ENCODE results near the gene UTP14A.

The UTP14A gene

DNA sequence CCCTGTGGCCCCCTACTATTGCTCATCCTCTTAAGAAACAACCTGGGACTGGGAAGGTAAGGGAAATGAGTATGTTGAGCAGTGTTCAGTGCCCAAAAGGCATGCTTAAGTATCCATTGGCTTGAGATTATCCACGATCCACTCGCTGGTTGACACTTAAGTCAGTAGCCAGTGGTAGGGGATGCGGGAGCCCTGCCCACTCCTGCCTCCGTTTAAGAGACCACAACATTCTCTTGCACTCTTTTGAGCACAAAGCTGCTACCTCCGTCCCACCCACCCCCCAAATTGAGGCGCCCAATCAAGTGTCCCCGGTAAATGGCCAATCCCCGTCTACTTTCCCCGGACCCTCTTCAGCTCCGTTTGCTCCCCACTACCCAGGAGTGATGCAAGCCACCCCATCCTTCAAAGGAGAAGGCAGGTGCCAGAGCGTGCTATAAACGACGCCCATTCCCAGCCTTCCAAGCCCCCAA is 25.0 kb downstream of the UTP14A start:
- Histone ChIP-seq H3K79me2 (ENCODE audit: low read length) (no peaks in the 10 kb centered on the region), H3K4me2 (ENCODE audit: low read depth, low read length) (peak overlapping the region; percentile 57; the same call in 1 of the 2 replicates)
- DNase-seq: no peak

DNA sequence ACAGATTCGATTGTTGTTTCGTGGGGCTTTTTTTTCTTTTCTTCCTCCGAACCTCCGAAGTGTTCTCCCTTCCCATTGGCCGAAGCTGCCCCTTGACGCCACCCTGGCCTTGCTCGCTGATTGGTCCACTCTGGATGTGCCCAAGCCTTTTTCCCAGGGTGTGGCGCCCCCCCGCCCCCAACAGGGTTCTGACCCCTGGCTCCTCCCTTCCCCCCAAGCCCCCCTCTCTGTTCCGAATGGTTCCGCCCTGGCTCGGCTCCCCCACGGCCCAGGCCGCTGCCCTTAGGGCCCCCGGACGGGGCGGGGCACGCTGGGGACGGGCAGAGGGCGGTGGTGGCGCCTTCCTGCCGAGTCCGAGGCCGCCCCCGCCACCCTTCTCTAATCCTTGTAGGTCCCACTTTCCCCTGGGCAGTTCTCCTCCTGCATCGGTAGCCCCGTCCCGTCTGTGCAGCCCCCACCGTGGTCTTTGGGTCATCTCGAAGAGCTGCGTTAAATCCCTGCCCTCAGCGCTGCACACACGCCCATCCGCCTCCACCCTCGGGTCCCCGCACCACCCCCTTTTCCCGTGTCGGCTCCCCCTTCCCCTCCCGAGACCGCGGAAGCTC is 25.5 kb downstream of the UTP14A start:
- DNase-seq: peak; percentile 58
- Histone ChIP-seq H3K9me3 (replicated peaks; ENCODE audit: insufficient read depth, low read length) (no peaks in the 10 kb centered on the region), H3K4me1 (ENCODE audit: low read length) (no peaks in the 10 kb centered on the region), H3K36me3 (replicated peaks; ENCODE audit: insufficient read depth, low read length) (no peaks in the 10 kb centered on the region), H3K4me2 (ENCODE audit: low read depth, low read length) (peak overlapping the region; percentile 57; the same call in 1 of the 2 replicates), H3K27ac (ENCODE audit: low read length) (peak overlapping the region; percentile 16; the same call in 1 of the 2 replicates), H4K20me1 (ENCODE audit: insufficient read depth, low read length) (no peaks in the 10 kb centered on the region), H3K9ac (ENCODE audit: low read length) (peak overlapping the region; percentile 37; the same call in 1 of the 2 replicates), H3F3A (ENCODE audit: insufficient read depth, low read length) (peaks cover 19% of the 10 kb centered on the region), H3K9me2 (replicated peaks; ENCODE audit: insufficient read depth, low read length) (no peaks in the 10 kb centered on the region), H3K27me3 (replicated peaks; ENCODE audit: insufficient read depth, low read length) (no peaks in the 10 kb centered on the region), H3K4me3 (ENCODE audit: low read length) (peak overlapping the region; percentile 73), H3K79me2 (ENCODE audit: low read length) (no peaks in the 10 kb centered on the region), H2AFZ (ENCODE audit: low read length) (peak overlapping the region; percentile 75)
- TF ChIP-seq EZH2phosphoT487 (IDR thresholded peaks at IDR 0.05; ENCODE audit: low read length) (no peak), EZH2 (optimal IDR thresholded peaks at IDR 0.05; ENCODE audit: low read depth, low read length) (no peak)
- TF ChIP-seq, protein P1, sequence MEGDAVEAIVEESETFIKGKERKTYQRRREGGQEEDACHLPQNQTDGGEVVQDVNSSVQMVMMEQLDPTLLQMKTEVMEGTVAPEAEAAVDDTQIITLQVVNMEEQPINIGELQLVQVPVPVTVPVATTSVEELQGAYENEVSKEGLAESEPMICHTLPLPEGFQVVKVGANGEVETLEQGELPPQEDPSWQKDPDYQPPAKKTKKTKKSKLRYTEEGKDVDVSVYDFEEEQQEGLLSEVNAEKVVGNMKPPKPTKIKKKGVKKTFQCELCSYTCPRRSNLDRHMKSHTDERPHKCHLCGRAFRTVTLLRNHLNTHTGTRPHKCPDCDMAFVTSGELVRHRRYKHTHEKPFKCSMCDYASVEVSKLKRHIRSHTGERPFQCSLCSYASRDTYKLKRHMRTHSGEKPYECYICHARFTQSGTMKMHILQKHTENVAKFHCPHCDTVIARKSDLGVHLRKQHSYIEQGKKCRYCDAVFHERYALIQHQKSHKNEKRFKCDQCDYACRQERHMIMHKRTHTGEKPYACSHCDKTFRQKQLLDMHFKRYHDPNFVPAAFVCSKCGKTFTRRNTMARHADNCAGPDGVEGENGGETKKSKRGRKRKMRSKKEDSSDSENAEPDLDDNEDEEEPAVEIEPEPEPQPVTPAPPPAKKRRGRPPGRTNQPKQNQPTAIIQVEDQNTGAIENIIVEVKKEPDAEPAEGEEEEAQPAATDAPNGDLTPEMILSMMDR (IDR thresholded peaks at IDR 0.05; ENCODE audit: low read length): no peak

More for the DNA sequence above, 25.0 kb downstream of the UTP14A start:
- Histone ChIP-seq H3K36me3 (replicated peaks; ENCODE audit: insufficient read depth, low read length) (no peaks in the 10 kb centered on the region), H3K9me3 (replicated peaks; ENCODE audit: insufficient read depth, low read length) (no peaks in the 10 kb centered on the region), H4K20me1 (ENCODE audit: insufficient read depth, low read length) (no peaks in the 10 kb centered on the region), H3F3A (ENCODE audit: insufficient read depth, low read length) (peaks cover 19% of the 10 kb centered on the region), H3K9me2 (replicated peaks; ENCODE audit: insufficient read depth, low read length) (no peaks in the 10 kb centered on the region), H3K9ac (ENCODE audit: low read length) (no peak overlapping the region; the same call in 1 of the 2 replicates), H3K4me1 (ENCODE audit: low read length) (no peaks in the 10 kb centered on the region), H2AFZ (ENCODE audit: low read length) (peak overlapping the region; percentile 35; the same call in 1 of the 2 replicates), H3K27me3 (replicated peaks; ENCODE audit: insufficient read depth, low read length) (no peaks in the 10 kb centered on the region), H3K4me3 (ENCODE audit: low read length) (peak overlapping the region; percentile 73), H3K27ac (ENCODE audit: low read length) (peak overlapping the region; percentile 13; the same call in 1 of the 2 replicates)
- TF ChIP-seq EZH2phosphoT487 (IDR thresholded peaks at IDR 0.05; ENCODE audit: low read length): no peak
- TF ChIP-seq, protein P1 (IDR thresholded peaks at IDR 0.05; ENCODE audit: low read length): no peak
- no peak for TF ChIP-seq EZH2 (optimal IDR thresholded peaks at IDR 0.05; ENCODE audit: low read depth, low read length)

GRCh38 chrX:129932016-129932820 is 26.3 kb downstream of the UTP14A start:
- H2AFZ ChIP-seq (ENCODE audit: low read length): peak overlapping the region; percentile 75

More at GRCh38 chrX:129932016-129932820, 26.3 kb downstream of the UTP14A start:
- peak overlapping the region; percentile 73 for H3K4me3 ChIP-seq (ENCODE audit: low read length)
- peaks cover 19% of the 10 kb centered on the region for H3F3A ChIP-seq (ENCODE audit: insufficient read depth, low read length)
- DNase-seq: peak; percentile 77
- peak overlapping the region; percentile 68; the same call in 1 of the 2 replicates for H3K4me2 ChIP-seq (ENCODE audit: low read depth, low read length)
- H3K4me1 ChIP-seq (ENCODE audit: low read length): no peaks in the 10 kb centered on the region
- TF ChIP-seq EZH2phosphoT487 (IDR thresholded peaks at IDR 0.05; ENCODE audit: low read length) (no peak), EZH2 (optimal IDR thresholded peaks at IDR 0.05; ENCODE audit: low read depth, low read length) (no peak)
- TF ChIP-seq, protein P1 (IDR thresholded peaks at IDR 0.05; ENCODE audit: low read length): no peak
- no peaks in the 10 kb centered on the region for H3K79me2 ChIP-seq (ENCODE audit: low read length)
- peak overlapping the region; percentile 16; the same call in 1 of the 2 replicates for H3K27ac ChIP-seq (ENCODE audit: low read length)
- no peaks in the 10 kb centered on the region for H3K27me3 ChIP-seq (replicated peaks; ENCODE audit: insufficient read depth, low read length)
- no peaks in the 10 kb centered on the region for H4K20me1 ChIP-seq (ENCODE audit: insufficient read depth, low read length)
- peak overlapping the region; percentile 37; the same call in 1 of the 2 replicates for H3K9ac ChIP-seq (ENCODE audit: low read length)
- no peaks in the 10 kb centered on the region for H3K9me3 ChIP-seq (replicated peaks; ENCODE audit: insufficient read depth, low read length)
- H3K9me2 ChIP-seq (replicated peaks; ENCODE audit: insufficient read depth, low read length): no peaks in the 10 kb centered on the region
- H3K36me3 ChIP-seq (replicated peaks; ENCODE audit: insufficient read depth, low read length): no peaks in the 10 kb centered on the region

Measured in MM.1S (cell line).